CD4-positive, alpha-beta T cell treated with Interleukin-12 subunit alpha and Interleukin-12 subunit beta, for 1 hour (primary cell): Measurements from ENCODE around the gene DNA2.
"Not testable (repeated sequence)": the region's sequence is repeated elsewhere in the genome, so short reads cannot be mapped to it uniquely, and the experiment has no call there.

Source experiments
- DNase-seq: peaks from one replicate; pipeline ENCODE4 v3.0.0-alpha.2; 2020

DNA2 gene

GRCh38 chr10:68471586-68472408 lies at the start of gene DNA2:
Gene DNA2, minus strand, starts transcription at chr10:68471973. Its CDS starts 109 bp downstream, at chr10:68471864.
- peak; percentile 74 for DNase-seq

- not testable (repeated sequence) for DNase-seq
Measured at GRCh38 chr10:68518609-68519008, 46.8 kb upstream of the DNA2 start.

GRCh38 chr10:68517188-68517587 lies 45.4 kb upstream of the DNA2 start:
- DNase-seq: no peak

GRCh38 chr10:68516766-68517165 lies 45.0 kb upstream of the DNA2 start:
- no peak for DNase-seq

- DNase-seq: not testable (repeated sequence)
Measured at GRCh38 chr10:68516216-68516615, 44.4 kb upstream of the DNA2 start.

GRCh38 chr10:68508090-68508489 lies 36.3 kb upstream of the DNA2 start:
- DNase-seq: no peak

- DNase-seq: no peak
Measured at GRCh38 chr10:68506411-68506810, 34.6 kb upstream of the DNA2 start.

GRCh38 chr10:68502846-68503245 lies 31.1 kb upstream of the DNA2 start:
- DNase-seq: no peak

GRCh38 chr10:68501691-68502090 lies 29.9 kb upstream of the DNA2 start:
- DNase-seq: no peak

GRCh38 chr10:68499544-68499943 lies 27.8 kb upstream of the DNA2 start:
- no peak for DNase-seq

GRCh38 chr10:68496072-68496471 lies 24.3 kb upstream of the DNA2 start:
- no peak for DNase-seq

- DNase-seq: no peak
Measured at GRCh38 chr10:68492118-68492517, 20.3 kb upstream of the DNA2 start.

GRCh38 chr10:68489919-68490318 lies 18.1 kb upstream of the DNA2 start:
- DNase-seq: no peak

GRCh38 chr10:68474021-68474420 lies 2.2 kb upstream of the DNA2 start:
- DNase-seq: no peak

GRCh38 chr10:68471063-68471585 lies 649 bp downstream of the DNA2 start:
- DNase-seq: no peak

GRCh38 chr10:68470300-68470699 lies 1.5 kb downstream of the DNA2 start:
- DNase-seq: no peak

- DNase-seq: no peak
Measured at GRCh38 chr10:68469838-68470237, 1.9 kb downstream of the DNA2 start.

GRCh38 chr10:68464729-68465128 lies 7.0 kb downstream of the DNA2 start:
- not testable (repeated sequence) for DNase-seq

- DNase-seq: no peak
Measured at GRCh38 chr10:68463365-68464093, 8.2 kb downstream of the DNA2 start.

GRCh38 chr10:68462536-68462935 lies 9.2 kb downstream of the DNA2 start:
- DNase-seq: no peak

- DNase-seq: no peak
Measured at GRCh38 chr10:68461032-68461431, 10.7 kb downstream of the DNA2 start.

GRCh38 chr10:68449698-68450097 lies 22.1 kb downstream of the DNA2 start:
- not testable (repeated sequence) for DNase-seq

GRCh38 chr10:68446179-68446578 lies 25.6 kb downstream of the DNA2 start:
- no peak for DNase-seq

- DNase-seq: no peak
Measured at GRCh38 chr10:68442971-68443370, 28.8 kb downstream of the DNA2 start.
